CD14-positive monocyte (primary cell): ENCODE results near the gene DMPK. TPM values are rescaled to one million over a fixed set of nuclear protein-coding genes. Genes with fewer than 3 reads are reported as not detected.

Experiments used
- DNase-seq, 3 donors: peaks; one replicate each; pipeline ENCODE4 v3.0.0-alpha.2; 2011 to 2022
- H2AFZ ChIP-seq: 2 replicates; pipeline ENCODE4 v1.6.0; 2012; ENCODE audit warnings: mild to moderate bottlenecking, low read depth, low read length, inconsistent platforms; ENCODE audit not compliant: insufficient read depth, poor library complexity, severe bottlenecking
- H3K27ac ChIP-seq, 2 donors: 1 replicate in 1 of 2; 2 replicates in 1 of 2; pipeline ENCODE4 v1.5.1; 2012 to 2013; ENCODE audit warnings: low read length in 2 of 2, control low read depth in 1 of 2, inconsistent platforms in 1 of 2, low read depth in 1 of 2, mild to moderate bottlenecking in 1 of 2
- H3K27me3 ChIP-seq, 2 donors: one replicate each; pipeline versions ENCODE4 v1.6.0 to v1.6.1; 2011 to 2013; ENCODE audit warnings: low read length in 2 of 2; ENCODE audit not compliant: control insufficient read depth in 2 of 2, insufficient read depth in 2 of 2
- H3K36me3 ChIP-seq, 2 donors: replicated peaks in 1 of 2; 1 replicate in 1 of 2; 2 replicates in 1 of 2; pipeline versions ENCODE4 v1.5.1 to v1.6.1; 2012 to 2013; ENCODE audit warnings: low read length in 2 of 2, control low read depth in 1 of 2, inconsistent platforms in 1 of 2, mild to moderate bottlenecking in 1 of 2; ENCODE audit not compliant: insufficient read depth in 2 of 2, control insufficient read depth in 1 of 2
- H3K4me1 ChIP-seq, 2 donors: 1 replicate in 1 of 2; 2 replicates in 1 of 2; pipeline versions ENCODE4 v1.5.1 to v1.6.1; 2012 to 2013; ENCODE audit warnings: low read length in 2 of 2, control low read depth in 1 of 2, inconsistent platforms in 1 of 2, mild to moderate bottlenecking in 1 of 2, moderate library complexity in 1 of 2; ENCODE audit not compliant: insufficient read depth in 2 of 2, control insufficient read depth in 1 of 2
- H3K4me2 ChIP-seq: replicated peaks from 2 replicates; pipeline ENCODE3; 2012; ENCODE audit warnings: low read length, moderate library complexity, mild to moderate bottlenecking; ENCODE audit not compliant: poor library complexity, severe bottlenecking; ENCODE audit errors: extremely low read depth
- H3K4me3 ChIP-seq, 3 experiments: fragments of 200-600 bp in 1 of 3; sonication (generic) in 1 of 3; replicated peaks in 1 of 3; 1 replicate in 2 of 3; 2 replicates in 1 of 3; pipeline ENCODE4 v1.5.1; 2011 to 2013; ENCODE audit warnings: low read length in 3 of 3, mild to moderate bottlenecking in 3 of 3, control low read depth in 2 of 3, low read depth in 2 of 3, inconsistent platforms in 1 of 3, moderate library complexity in 1 of 3
- H3K79me2 ChIP-seq: 2 replicates; pipeline ENCODE4 v1.6.0; 2012; ENCODE audit warnings: mild to moderate bottlenecking, control low read depth, inconsistent platforms, low read length, moderate library complexity; ENCODE audit not compliant: insufficient read depth
- H3K9ac ChIP-seq: 2 replicates; pipeline ENCODE4 v1.6.0; 2017; ENCODE audit warnings: low read length, mild to moderate bottlenecking; ENCODE audit not compliant: insufficient read depth, poor library complexity, severe bottlenecking
- H3K9me3 ChIP-seq, 2 donors: replicated peaks in 1 of 2; 1 replicate in 1 of 2; 2 replicates in 1 of 2; pipeline versions ENCODE4 v1.5.1 to v1.6.1; 2012 to 2013; ENCODE audit warnings: low read length in 2 of 2, control low read depth in 1 of 2; ENCODE audit not compliant: control insufficient read depth in 1 of 2, insufficient read depth in 1 of 2
- H4K20me1 ChIP-seq: 2 replicates; pipeline ENCODE4 v1.6.0; 2012; ENCODE audit warnings: mild to moderate bottlenecking, low read length, control low read depth, moderate library complexity; ENCODE audit not compliant: insufficient read depth
- H3K27ac Mint-ChIP-seq, 7 donors: one replicate each; pipeline ENCODE4 v1.8.0; 2020; ENCODE audit warnings: mild to moderate bottlenecking in 7 of 7, mixed read lengths in 7 of 7, moderate library complexity in 6 of 7, inconsistent platforms in 2 of 7
- H3K27me3 Mint-ChIP-seq, 3 donors: one replicate each; pipeline ENCODE4 v1.8.0; 2021 to 2022; ENCODE audit warnings: low read depth in 3 of 3, mild to moderate bottlenecking in 3 of 3, mixed read lengths in 3 of 3, moderate library complexity in 3 of 3, inconsistent platforms in 1 of 3
- H3K36me3 Mint-ChIP-seq, 2 donors: one replicate each; pipeline ENCODE4 v1.8.0; 2020; ENCODE audit warnings: mixed read lengths in 2 of 2, inconsistent platforms in 1 of 2, mild to moderate bottlenecking in 1 of 2
- H3K4me1 Mint-ChIP-seq: one replicate; pipeline ENCODE4 v1.8.0; 2020; ENCODE audit warnings: mild to moderate bottlenecking, mixed read lengths
- H3K4me3 Mint-ChIP-seq, 2 donors: one replicate each; pipeline ENCODE4 v1.8.0; 2020; ENCODE audit warnings: mild to moderate bottlenecking in 2 of 2, mixed read lengths in 2 of 2, moderate library complexity in 1 of 2
- H3K9me3 Mint-ChIP-seq, 7 donors: one replicate each; pipeline ENCODE4 v1.8.0; 2020 to 2022; ENCODE audit warnings: mixed read lengths in 7 of 7, mild to moderate bottlenecking in 6 of 7, moderate library complexity in 6 of 7, inconsistent platforms in 2 of 7
- CTCF ChIP-seq: fragments of 200-600 bp; IDR thresholded peaks from one replicate; pipeline ENCODE4 v1.8.0; 2022; ENCODE audit warnings: antibody characterized with exemption, mild to moderate bottlenecking
- WGBS: methylation state at CpG from one replicate; pipeline ENCODE4 v1.1.5; 2013; ENCODE audit warnings: missing lambda C conversion rate; ENCODE audit not compliant: insufficient coverage; 5-methylcytosine and 5-hydroxymethylcytosine counted together
- intact Hi-C, 2 donors: fragments of 100-400 bp; cut with micrococcal nuclease; formaldehyde crosslinking; loops; one replicate each; pipeline versions ENCODE4 v1.15.0 to v1.15.1; 2023
- polyA plus RNA-seq, 3 donors: library from polyadenylated mRNA; depleted of rRNA in 1 of 3; unstranded in 2 of 3; stranded (reverse) in 1 of 3; fragments of 300-500 nt in 2 of 3; fragments of >200 nt in 1 of 3; fragmentation: Illumina TruSeq in 2 of 3; gene quantifications; 1 replicate in 2 of 3; 2 replicates in 1 of 3; pipeline ENCODE4 v1.2.3, GENCODE V29; 2012 to 2021

The DMPK gene
- polyA plus RNA-seq, 3 donors = 0.17 to 3.8 TPM; not detected in 1

- Histone ChIP-seq H3K79me2 (no peaks in the 10 kb centered on the region), H3K4me2 (no peak overlapping the region), H4K20me1 (no peaks in the 10 kb centered on the region), H3K27ac (no peak overlapping the region), H3K27me3 (peaks cover 0 to 15% of the 10 kb centered on the region in 2 donors), H3K4me3 (no peak overlapping the region), H3K9me3 (no peaks in the 10 kb centered on the region), H3K4me1 (no peaks in the 10 kb centered on the region), H2AFZ (no peak overlapping the region), H3K9ac (no peak overlapping the region), H3K36me3 (no peaks in the 10 kb centered on the region)
- no peak overlapping the region for H3K27ac Mint-ChIP-seq
- no peaks in the 10 kb centered on the region for H3K4me1 Mint-ChIP-seq
- H3K9me3 Mint-ChIP-seq = peaks cover 0 to 2% (median 0%) of the 10 kb centered on the region in 7 donors
- DNase-seq = no peak
- no peak for TF ChIP-seq CTCF
- peaks cover 42 to 52% (median 42%) of the 10 kb centered on the region in 3 donors for H3K27me3 Mint-ChIP-seq
- 97% methylated on average over 5 of the region's 6 CpGs for WGBS
- intact Hi-C loops = no loop called here
- H3K36me3 Mint-ChIP-seq = no peaks in the 10 kb centered on the region
- no peak overlapping the region for H3K4me3 Mint-ChIP-seq
These were observed 36.7 kb downstream of the DMPK start for GRCh38 chr19:45745606-45746005.

- 100% methylated on average over 2 of the region's 4 CpGs for WGBS
- Histone ChIP-seq H3K4me3 (no peak overlapping the region), H3K27me3 (peaks cover 0 to 15% of the 10 kb centered on the region in 2 donors), H3K9me3 (no peaks in the 10 kb centered on the region), H2AFZ (no peak overlapping the region), H3K9ac (no peak overlapping the region), H3K79me2 (no peaks in the 10 kb centered on the region), H3K4me1 (peaks cover 16 to 17% of the 10 kb centered on the region in 2 donors), H3K4me2 (no peak overlapping the region), H3K27ac (no peak overlapping the region), H4K20me1 (no peaks in the 10 kb centered on the region), H3K36me3 (no peaks in the 10 kb centered on the region)
- Mint-ChIP-seq H3K4me1 (peaks cover 16% of the 10 kb centered on the region), H3K27ac (no peak overlapping the region), H3K27me3 (peaks cover 31 to 46% (median 41%) of the 10 kb centered on the region in 3 donors), H3K9me3 (peaks cover 0 to 1% (median 0%) of the 10 kb centered on the region in 7 donors), H3K4me3 (no peak overlapping the region), H3K36me3 (no peaks in the 10 kb centered on the region)
- intact Hi-C loops = no loop called here
- no peak for TF ChIP-seq CTCF
- DNase-seq = no peak
These were observed 39.3 kb downstream of the DMPK start for GRCh38 chr19:45742969-45743368.
